ENCODE measurements around the gene PRIMA1. TPM values are rescaled to one million over a fixed set of nuclear protein-coding genes. Genes with fewer than 3 reads are reported as not detected.

Gene PRIMA1
- total RNA-seq, 1 experiment from 2014 or later = 2.3 TPM

DNA sequence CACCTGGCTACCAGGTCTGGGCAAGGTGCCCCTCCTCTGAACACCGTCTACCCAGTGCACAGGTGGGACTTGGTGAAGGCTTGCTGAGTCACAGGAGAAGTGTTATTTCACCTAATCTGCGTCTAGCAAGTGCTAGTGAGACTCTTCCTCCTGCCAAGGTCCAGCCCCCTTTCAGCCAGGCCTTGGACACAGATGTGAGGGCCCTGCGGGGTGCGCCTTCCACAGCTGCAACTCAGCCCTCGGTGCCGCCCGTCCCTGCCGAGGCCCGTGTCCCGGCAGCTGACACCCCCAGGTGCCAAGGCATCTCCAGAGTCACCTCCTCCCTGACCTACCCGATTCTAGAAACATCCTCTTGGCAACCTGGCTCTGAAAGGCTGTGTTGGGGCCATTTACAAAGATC, 55.1 kb downstream of the PRIMA1 start:
- no peak overlapping the region for H2BK15ac ChIP-seq (ENCODE audit: low read depth, low read length)
- DNase-seq = no peak
- H3K4ac ChIP-seq (ENCODE audit: low read depth, low read length) = no peak overlapping the region
- H2AFZ ChIP-seq (ENCODE audit: low read length) = no peak overlapping the region
- H3K4me1 Mint-ChIP-seq = peaks cover 15 to 27% of the 10 kb centered on the region in 2 experiments
- H2BK5ac ChIP-seq (ENCODE audit: insufficient read length, low read length) = no peak overlapping the region
- H4K91ac ChIP-seq (ENCODE audit: insufficient read length, low read depth, low read length) = no peak overlapping the region
- H3K4me3 Mint-ChIP-seq = no peak overlapping the region
- H3K18ac ChIP-seq (ENCODE audit: insufficient read length, low read depth, low read length) = no peak overlapping the region
- H2BK120ac ChIP-seq (ENCODE audit: low read depth, low read length, poor library complexity, severe bottlenecking) = no peak overlapping the region
- no peaks in the 10 kb centered on the region for H4K20me1 ChIP-seq (ENCODE audit: control insufficient read depth, insufficient read depth, insufficient read length)
- H4K8ac ChIP-seq (replicated peaks; ENCODE audit: insufficient read length, low read depth, low read length) = no peak overlapping the region
- H3T11ph ChIP-seq (ENCODE audit: low read length) = no peak overlapping the region
- TF ChIP-seq, protein P1, sequence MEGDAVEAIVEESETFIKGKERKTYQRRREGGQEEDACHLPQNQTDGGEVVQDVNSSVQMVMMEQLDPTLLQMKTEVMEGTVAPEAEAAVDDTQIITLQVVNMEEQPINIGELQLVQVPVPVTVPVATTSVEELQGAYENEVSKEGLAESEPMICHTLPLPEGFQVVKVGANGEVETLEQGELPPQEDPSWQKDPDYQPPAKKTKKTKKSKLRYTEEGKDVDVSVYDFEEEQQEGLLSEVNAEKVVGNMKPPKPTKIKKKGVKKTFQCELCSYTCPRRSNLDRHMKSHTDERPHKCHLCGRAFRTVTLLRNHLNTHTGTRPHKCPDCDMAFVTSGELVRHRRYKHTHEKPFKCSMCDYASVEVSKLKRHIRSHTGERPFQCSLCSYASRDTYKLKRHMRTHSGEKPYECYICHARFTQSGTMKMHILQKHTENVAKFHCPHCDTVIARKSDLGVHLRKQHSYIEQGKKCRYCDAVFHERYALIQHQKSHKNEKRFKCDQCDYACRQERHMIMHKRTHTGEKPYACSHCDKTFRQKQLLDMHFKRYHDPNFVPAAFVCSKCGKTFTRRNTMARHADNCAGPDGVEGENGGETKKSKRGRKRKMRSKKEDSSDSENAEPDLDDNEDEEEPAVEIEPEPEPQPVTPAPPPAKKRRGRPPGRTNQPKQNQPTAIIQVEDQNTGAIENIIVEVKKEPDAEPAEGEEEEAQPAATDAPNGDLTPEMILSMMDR (conservative IDR thresholded peaks at IDR 0.05) = no peak
- H3K9ac ChIP-seq (ENCODE audit: extremely low read depth, insufficient read length, low read length) = no peak overlapping the region
- H3K79me2 ChIP-seq (ENCODE audit: insufficient read depth, low read length) = no peaks in the 10 kb centered on the region
- peak overlapping the region in 2 of 3 experiments; percentile 55 to 64; a peak in 2 of 7 replicates for H3K27ac Mint-ChIP-seq
- no peak overlapping the region for H3K23ac ChIP-seq (ENCODE audit: insufficient read length, low read depth, low read length)
- no peak overlapping the region for H2AK5ac ChIP-seq (ENCODE audit: insufficient read length, low read length)
- no peaks in the 10 kb centered on the region; a peak in 1 of 5 replicates for H3K9me3 Mint-ChIP-seq
- H3K23me2 ChIP-seq (ENCODE audit: insufficient read length, low read depth, low read length, poor library complexity, severe bottlenecking) = no peaks in the 10 kb centered on the region
- no peak overlapping the region for H3K4me2 ChIP-seq (ENCODE audit: insufficient read depth, insufficient read length, low read length)
- H3K9me3 ChIP-seq (ENCODE audit: control insufficient read depth, low read depth, low read length) = no peaks in the 10 kb centered on the region
- H3K14ac ChIP-seq (ENCODE audit: insufficient read depth, low read length) = no peak overlapping the region; the same call in 1 of the 2 replicates
- H3K79me1 ChIP-seq (ENCODE audit: insufficient read depth, low read depth, low read length, poor library complexity, severe bottlenecking) = no peaks in the 10 kb centered on the region
- WGBS (ENCODE audit: extremely low coverage, insufficient read length, low lambda C conversion rate) = no CpG with 5 or more reads among the region's 11 CpGs
- peaks cover 0 to 2% (median 2%) of the 10 kb centered on the region in 3 experiments; a peak in 1 of 7 replicates for H3K36me3 Mint-ChIP-seq (ENCODE audit: insufficient read depth in 1 of 3, low read depth in 3 of 3)
- no peak overlapping the region for H2BK12ac ChIP-seq (ENCODE audit: insufficient read length, low read depth, low read length)
- no peak overlapping the region for H3K27ac ChIP-seq (ENCODE audit: insufficient read length, low read depth, low read length)
- no peaks in the 10 kb centered on the region for H3K4me1 ChIP-seq (ENCODE audit: insufficient read depth, low read length)
- no peak overlapping the region for H4K5ac ChIP-seq (ENCODE audit: insufficient read length, low read depth, low read length)
- H3K27me3 Mint-ChIP-seq (ENCODE audit: low read depth) = peaks cover 2% of the 10 kb centered on the region
- no peak overlapping the region for H3K56ac ChIP-seq (ENCODE audit: insufficient read length, low read depth, low read length)
- no peaks in the 10 kb centered on the region for H3K27me3 ChIP-seq (ENCODE audit: insufficient read depth, low read length)
- H2BK20ac ChIP-seq (ENCODE audit: low read depth, low read length, poor library complexity, severe bottlenecking) = no peak overlapping the region

Measured in H9 (cell line).